ENCODE measurements around the gene SLU7. TPM values are rescaled to one million over a fixed set of nuclear protein-coding genes. Genes with fewer than 3 reads are reported as not detected.

The SLU7 gene
- total RNA-seq, 1 experiment from 2014 or later: 65.3 TPM

- Histone ChIP-seq H2AFZ (ENCODE audit: low read length) (no peak overlapping the region), H3K4me3 (ENCODE audit: low read length) (no peak overlapping the region), H3K9ac (ENCODE audit: low read length) (no peak overlapping the region), H4K20me1 (ENCODE audit: insufficient read depth, low read depth, low read length) (no peaks in the 10 kb centered on the region), H3K4me1 (ENCODE audit: low read length) (peaks cover 4% of the 10 kb centered on the region; the same call in 1 of the 2 replicates), H3K27ac (ENCODE audit: low read length) (no peak overlapping the region), H3K79me2 (ENCODE audit: low read length) (no peaks in the 10 kb centered on the region), H3K9me3 (ENCODE audit: low read length) (no peaks in the 10 kb centered on the region), H3K36me3 (ENCODE audit: insufficient read depth, low read length) (no peaks in the 10 kb centered on the region), H3K4me2 (ENCODE audit: low read depth, low read length, poor library complexity, severe bottlenecking) (no peak overlapping the region), H3K9me2 (replicated peaks; ENCODE audit: insufficient read depth, low read length) (no peaks in the 10 kb centered on the region), H3K27me3 (ENCODE audit: low read length) (no peaks in the 10 kb centered on the region)
- DNase-seq: no peak
Observed at GRCh38 chr5:160375701-160376100, 43.2 kb downstream of the SLU7 start.

- Histone ChIP-seq H3K27me3 (ENCODE audit: low read length) (no peaks in the 10 kb centered on the region), H3K9me2 (replicated peaks; ENCODE audit: insufficient read depth, low read length) (no peaks in the 10 kb centered on the region), H3K9me3 (ENCODE audit: low read length) (no peaks in the 10 kb centered on the region), H3K27ac (ENCODE audit: low read length) (no peak overlapping the region), H3K36me3 (ENCODE audit: insufficient read depth, low read length) (no peaks in the 10 kb centered on the region), H3K4me3 (ENCODE audit: low read length) (no peak overlapping the region), H3K79me2 (ENCODE audit: low read length) (no peaks in the 10 kb centered on the region), H3K9ac (ENCODE audit: low read length) (no peak overlapping the region), H4K20me1 (ENCODE audit: insufficient read depth, low read depth, low read length) (no peaks in the 10 kb centered on the region), H3K4me2 (ENCODE audit: low read depth, low read length, poor library complexity, severe bottlenecking) (no peak overlapping the region), H2AFZ (ENCODE audit: low read length) (no peak overlapping the region), H3K4me1 (ENCODE audit: low read length) (peaks cover 4% of the 10 kb centered on the region; the same call in 1 of the 2 replicates)
- DNase-seq: no peak
Observed at GRCh38 chr5:160375166-160375565, 43.7 kb downstream of the SLU7 start.

- no peaks in the 10 kb centered on the region for H3K36me3 ChIP-seq (ENCODE audit: insufficient read depth, low read length)
- no peaks in the 10 kb centered on the region for H3K27me3 ChIP-seq (ENCODE audit: low read length)
- H3K9me3 ChIP-seq (ENCODE audit: low read length): no peaks in the 10 kb centered on the region
- no peak for DNase-seq
- H3K4me1 ChIP-seq (ENCODE audit: low read length): no peaks in the 10 kb centered on the region
- H3K4me2 ChIP-seq (ENCODE audit: low read depth, low read length, poor library complexity, severe bottlenecking): no peak overlapping the region
- no peaks in the 10 kb centered on the region for H4K20me1 ChIP-seq (ENCODE audit: insufficient read depth, low read depth, low read length)
- no peak overlapping the region for H3K9ac ChIP-seq (ENCODE audit: low read length)
- H3K4me3 ChIP-seq (ENCODE audit: low read length): no peak overlapping the region
- no peak overlapping the region for H3K27ac ChIP-seq (ENCODE audit: low read length)
- no peak overlapping the region for H2AFZ ChIP-seq (ENCODE audit: low read length)
- H3K9me2 ChIP-seq (replicated peaks; ENCODE audit: insufficient read depth, low read length): no peaks in the 10 kb centered on the region
- no peaks in the 10 kb centered on the region for H3K79me2 ChIP-seq (ENCODE audit: low read length)
Observed at GRCh38 chr5:160371294-160371693, 47.6 kb downstream of the SLU7 start.

GRCh38 chr5:160370713-160371034, 48.2 kb downstream of the SLU7 start:
- H3K4me3 ChIP-seq (ENCODE audit: low read length): no peak overlapping the region

GRCh38 chr5:160369990-160370712, 48.7 kb downstream of the SLU7 start, which contains the start of gene C1QTNF2:
C1QTNF2 (minus strand) TSS chr5:160370626; CDS start chr5:160355011, 15,615 bp downstream.
- Histone ChIP-seq H3K9me2 (replicated peaks; ENCODE audit: insufficient read depth, low read length) (no peaks in the 10 kb centered on the region), H4K20me1 (ENCODE audit: insufficient read depth, low read depth, low read length) (no peaks in the 10 kb centered on the region), H3K4me1 (ENCODE audit: low read length) (no peaks in the 10 kb centered on the region), H3K79me2 (ENCODE audit: low read length) (no peaks in the 10 kb centered on the region), H3K36me3 (ENCODE audit: insufficient read depth, low read length) (no peaks in the 10 kb centered on the region), H3K4me3 (ENCODE audit: low read length) (no peak within 1 kb of the TSS), H3K27me3 (ENCODE audit: low read length) (no peaks in the 10 kb centered on the region), H3K9me3 (ENCODE audit: low read length) (no peaks in the 10 kb centered on the region), H3K4me2 (ENCODE audit: low read depth, low read length, poor library complexity, severe bottlenecking) (no peak within 1 kb of the TSS), H3K9ac (ENCODE audit: low read length) (no peak within 1 kb of the TSS), H3K27ac (ENCODE audit: low read length) (no peak within 1 kb of the TSS), H2AFZ (ENCODE audit: low read length) (no peak within 1 kb of the TSS)
- no peak for DNase-seq

More at GRCh38 chr5:160370713-160371034, 48.2 kb downstream of the SLU7 start:
- Histone ChIP-seq H3K27ac (ENCODE audit: low read length) (no peak overlapping the region), H3K9me2 (replicated peaks; ENCODE audit: insufficient read depth, low read length) (no peaks in the 10 kb centered on the region), H3K79me2 (ENCODE audit: low read length) (no peaks in the 10 kb centered on the region), H3K4me2 (ENCODE audit: low read depth, low read length, poor library complexity, severe bottlenecking) (no peak overlapping the region), H3K27me3 (ENCODE audit: low read length) (no peaks in the 10 kb centered on the region), H3K9ac (ENCODE audit: low read length) (no peak overlapping the region), H3K9me3 (ENCODE audit: low read length) (no peaks in the 10 kb centered on the region), H3K4me1 (ENCODE audit: low read length) (no peaks in the 10 kb centered on the region), H2AFZ (ENCODE audit: low read length) (no peak overlapping the region), H4K20me1 (ENCODE audit: insufficient read depth, low read depth, low read length) (no peaks in the 10 kb centered on the region), H3K36me3 (ENCODE audit: insufficient read depth, low read length) (no peaks in the 10 kb centered on the region)
- DNase-seq: no peak

GRCh38 chr5:160367885-160368284, 51.0 kb downstream of the SLU7 start:
- no peaks in the 10 kb centered on the region for H3K79me2 ChIP-seq (ENCODE audit: low read length)
- H2AFZ ChIP-seq (ENCODE audit: low read length): no peak overlapping the region
- H3K4me3 ChIP-seq (ENCODE audit: low read length): no peak overlapping the region
- H3K9ac ChIP-seq (ENCODE audit: low read length): no peak overlapping the region
- no peaks in the 10 kb centered on the region for H4K20me1 ChIP-seq (ENCODE audit: insufficient read depth, low read depth, low read length)
- no peaks in the 10 kb centered on the region for H3K36me3 ChIP-seq (ENCODE audit: insufficient read depth, low read length)
- H3K9me2 ChIP-seq (replicated peaks; ENCODE audit: insufficient read depth, low read length): no peaks in the 10 kb centered on the region
- DNase-seq: no peak
- no peaks in the 10 kb centered on the region for H3K27me3 ChIP-seq (ENCODE audit: low read length)
- no peak overlapping the region for H3K27ac ChIP-seq (ENCODE audit: low read length)
- H3K4me2 ChIP-seq (ENCODE audit: low read depth, low read length, poor library complexity, severe bottlenecking): no peak overlapping the region
- no peaks in the 10 kb centered on the region for H3K4me1 ChIP-seq (ENCODE audit: low read length)
- H3K9me3 ChIP-seq (ENCODE audit: low read length): no peaks in the 10 kb centered on the region

GRCh38 chr5:160367261-160367660, 51.6 kb downstream of the SLU7 start:
- Histone ChIP-seq H3K9ac (ENCODE audit: low read length) (no peak overlapping the region), H3K4me1 (ENCODE audit: low read length) (no peaks in the 10 kb centered on the region), H4K20me1 (ENCODE audit: insufficient read depth, low read depth, low read length) (no peaks in the 10 kb centered on the region), H3K9me2 (replicated peaks; ENCODE audit: insufficient read depth, low read length) (no peaks in the 10 kb centered on the region), H3K4me3 (ENCODE audit: low read length) (no peak overlapping the region), H3K36me3 (ENCODE audit: insufficient read depth, low read length) (no peaks in the 10 kb centered on the region), H3K27ac (ENCODE audit: low read length) (no peak overlapping the region), H3K4me2 (ENCODE audit: low read depth, low read length, poor library complexity, severe bottlenecking) (no peak overlapping the region), H2AFZ (ENCODE audit: low read length) (no peak overlapping the region), H3K79me2 (ENCODE audit: low read length) (no peaks in the 10 kb centered on the region), H3K9me3 (ENCODE audit: low read length) (no peaks in the 10 kb centered on the region), H3K27me3 (ENCODE audit: low read length) (no peaks in the 10 kb centered on the region)
- DNase-seq: no peak

- no peaks in the 10 kb centered on the region for H3K36me3 ChIP-seq (ENCODE audit: insufficient read depth, low read length)
- no peak overlapping the region for H2AFZ ChIP-seq (ENCODE audit: low read length)
- no peak for DNase-seq
- H3K9ac ChIP-seq (ENCODE audit: low read length): no peak overlapping the region
- H3K79me2 ChIP-seq (ENCODE audit: low read length): no peaks in the 10 kb centered on the region
- H3K27ac ChIP-seq (ENCODE audit: low read length): no peak overlapping the region
- no peaks in the 10 kb centered on the region for H3K27me3 ChIP-seq (ENCODE audit: low read length)
- no peaks in the 10 kb centered on the region for H3K9me2 ChIP-seq (replicated peaks; ENCODE audit: insufficient read depth, low read length)
- no peaks in the 10 kb centered on the region for H3K4me1 ChIP-seq (ENCODE audit: low read length)
- H3K9me3 ChIP-seq (ENCODE audit: low read length): no peaks in the 10 kb centered on the region
- H3K4me2 ChIP-seq (ENCODE audit: low read depth, low read length, poor library complexity, severe bottlenecking): no peak overlapping the region
- no peaks in the 10 kb centered on the region for H4K20me1 ChIP-seq (ENCODE audit: insufficient read depth, low read depth, low read length)
- no peak overlapping the region for H3K4me3 ChIP-seq (ENCODE audit: low read length)
Observed at GRCh38 chr5:160366230-160366629, 52.7 kb downstream of the SLU7 start.
